HG02970 (cell line): ENCODE results near the gene NMB.
A peak's percentile ranks its signal among the peaks of the same experiment; 100 is the strongest.
"Not testable (repeated sequence)": the region's sequence is repeated elsewhere in the genome, so short reads cannot be mapped to it uniquely, and the experiment has no call there.

Source experiments
- ATAC-seq: cut with Tn5 transposase; IDR thresholded peaks from one replicate; pipeline ENCODE4 v1.9.1; 2021; ENCODE audit warnings: mild to moderate bottlenecking, moderate library complexity, moderate number of reproducible peaks; ENCODE audit not compliant: unreplicated experiment, low FRiP score

NMB gene

GRCh38 chr15:84658080-84658787 lies at the start of gene NMB:
NMB (minus strand) TSS chr15:84658199; CDS start chr15:84658152, 47 bp downstream.
- peak; percentile 46 for ATAC-seq

DNA sequence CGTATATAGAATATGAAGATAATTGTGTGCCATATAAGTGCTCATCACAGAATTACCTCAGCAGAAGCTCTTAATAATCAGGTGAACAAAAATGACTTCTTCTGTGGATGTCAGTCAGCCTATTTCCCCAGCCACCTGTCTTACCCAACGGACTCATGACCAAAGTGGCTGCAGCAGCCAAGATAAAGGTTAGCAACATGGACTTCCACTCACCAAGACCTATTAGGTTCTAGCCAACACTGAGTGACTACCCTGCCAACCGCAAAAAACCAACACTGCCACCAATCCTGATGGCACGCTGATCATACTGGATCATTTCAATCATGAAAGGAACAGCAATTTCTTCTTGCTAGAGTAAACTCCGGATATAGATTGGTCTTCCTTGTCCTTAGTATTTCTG lies 45.8 kb upstream of the NMB start:
- ATAC-seq: no peak

GRCh38 chr15:84702961-84703482 lies 45.0 kb upstream of the NMB start:
- ATAC-seq: no peak

- ATAC-seq: no peak
These were observed 41.7 kb upstream of the NMB start for GRCh38 chr15:84699538-84700191.

GRCh38 chr15:84697236-84697990 lies 39.4 kb upstream of the NMB start:
- ATAC-seq: no peak

GRCh38 chr15:84696757-84697156 lies 38.8 kb upstream of the NMB start:
- no peak for ATAC-seq

- no peak for ATAC-seq
These were observed 32.3 kb upstream of the NMB start for GRCh38 chr15:84690342-84690741.

- no peak for ATAC-seq
These were observed 31.9 kb upstream of the NMB start for GRCh38 chr15:84689858-84690257.

- ATAC-seq: not testable (repeated sequence)
These were observed 28.4 kb upstream of the NMB start for GRCh38 chr15:84686446-84686845.

GRCh38 chr15:84685304-84685703 lies 27.3 kb upstream of the NMB start:
- ATAC-seq: no peak

GRCh38 chr15:84684092-84684491 lies 26.1 kb upstream of the NMB start:
- ATAC-seq: no peak

DNA sequence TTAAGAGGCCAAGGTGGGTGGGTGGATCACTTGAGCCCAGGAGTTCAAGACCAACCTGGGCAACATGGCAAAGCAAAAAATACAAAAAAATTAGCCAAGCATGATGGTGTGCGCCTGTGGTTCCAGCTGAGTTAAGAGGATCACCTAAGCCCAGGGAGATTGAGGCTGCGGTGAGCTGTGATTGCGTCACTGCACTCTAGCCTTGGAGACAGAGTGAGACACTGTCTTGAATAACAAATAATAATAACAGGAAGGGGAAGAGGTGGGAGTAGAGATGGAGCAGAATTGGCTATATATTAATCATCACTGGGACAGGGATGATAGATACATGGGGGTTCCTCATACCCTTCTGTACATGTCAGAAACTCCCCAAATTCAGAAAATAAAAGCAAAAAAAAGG lies 23.8 kb upstream of the NMB start:
- no peak for ATAC-seq

- no peak for ATAC-seq
These were observed 13.2 kb upstream of the NMB start for GRCh38 chr15:84671211-84671610.

DNA sequence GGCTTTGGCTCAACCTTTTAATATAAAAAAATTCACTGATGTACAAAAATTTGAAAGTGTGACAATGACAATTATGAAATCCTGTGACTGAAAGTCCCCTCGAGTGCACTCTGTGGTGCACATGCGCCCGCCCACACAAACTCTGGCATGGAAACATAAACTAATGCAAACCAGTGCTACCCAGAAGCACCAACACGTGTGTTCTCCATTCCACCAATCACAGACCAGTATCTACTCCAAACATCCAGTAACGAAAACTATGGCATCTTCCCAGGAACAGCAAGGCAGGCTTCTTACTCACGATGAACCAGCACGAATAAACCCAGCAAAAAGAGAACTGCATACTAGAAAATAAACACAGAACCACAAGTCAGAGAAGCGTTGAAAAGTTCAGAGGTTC lies 11.7 kb upstream of the NMB start:
- no peak for ATAC-seq

DNA sequence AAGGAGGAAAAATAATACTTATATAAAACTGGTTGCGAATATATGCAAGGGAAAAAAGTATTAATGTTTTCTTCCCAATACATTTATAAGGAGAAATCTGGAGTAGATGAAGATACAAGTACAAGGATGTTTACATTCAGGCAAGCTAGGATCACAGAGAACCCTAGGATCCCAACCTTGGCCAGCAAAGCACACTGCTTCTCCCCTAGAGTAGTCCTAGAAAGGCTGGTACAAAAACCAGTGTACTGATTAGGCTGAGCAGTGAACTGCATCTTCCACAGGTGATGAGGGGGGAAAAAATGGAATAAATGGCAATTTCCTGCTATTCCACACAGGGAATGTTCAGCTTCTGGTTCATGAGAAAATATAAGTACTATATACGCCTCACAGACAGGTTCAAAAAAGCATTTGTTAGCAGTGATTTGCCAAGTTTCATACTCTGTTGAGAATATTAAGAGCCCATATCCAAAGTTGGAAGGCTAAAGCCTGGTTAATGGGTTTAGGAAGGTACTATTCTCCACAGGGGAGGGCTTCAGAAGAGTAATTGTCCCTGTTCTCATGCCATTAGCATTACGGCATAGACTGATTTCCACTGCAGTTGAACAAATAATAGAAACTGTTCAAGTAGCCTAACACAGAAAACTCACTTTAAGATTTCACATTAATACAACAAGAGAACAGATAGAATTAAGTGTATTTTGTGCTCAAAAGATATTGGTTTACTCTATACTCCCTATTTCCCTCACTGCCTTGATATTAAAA lies 10.4 kb upstream of the NMB start:
- no peak for ATAC-seq

DNA sequence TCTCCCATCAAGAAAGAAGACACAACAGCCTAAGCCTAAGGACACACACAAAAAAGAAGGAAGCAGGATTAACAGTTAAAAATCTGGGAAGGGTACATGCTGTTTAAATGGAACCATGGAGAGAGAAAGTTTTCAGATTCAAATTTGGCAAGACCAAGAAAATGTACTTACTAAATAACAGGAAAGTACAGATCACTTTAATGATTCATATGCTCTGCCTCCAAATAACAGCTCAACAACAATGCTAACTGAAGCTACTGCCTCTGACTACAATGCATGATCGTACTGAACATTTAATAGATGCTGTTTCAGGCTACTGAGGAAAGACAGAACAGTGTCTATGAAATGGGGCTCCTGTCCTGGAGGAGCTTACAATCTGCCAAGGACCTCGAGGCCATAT lies 8.4 kb upstream of the NMB start:
- ATAC-seq: no peak

- no peak for ATAC-seq
These were observed 3.0 kb upstream of the NMB start for GRCh38 chr15:84661001-84661400.

DNA sequence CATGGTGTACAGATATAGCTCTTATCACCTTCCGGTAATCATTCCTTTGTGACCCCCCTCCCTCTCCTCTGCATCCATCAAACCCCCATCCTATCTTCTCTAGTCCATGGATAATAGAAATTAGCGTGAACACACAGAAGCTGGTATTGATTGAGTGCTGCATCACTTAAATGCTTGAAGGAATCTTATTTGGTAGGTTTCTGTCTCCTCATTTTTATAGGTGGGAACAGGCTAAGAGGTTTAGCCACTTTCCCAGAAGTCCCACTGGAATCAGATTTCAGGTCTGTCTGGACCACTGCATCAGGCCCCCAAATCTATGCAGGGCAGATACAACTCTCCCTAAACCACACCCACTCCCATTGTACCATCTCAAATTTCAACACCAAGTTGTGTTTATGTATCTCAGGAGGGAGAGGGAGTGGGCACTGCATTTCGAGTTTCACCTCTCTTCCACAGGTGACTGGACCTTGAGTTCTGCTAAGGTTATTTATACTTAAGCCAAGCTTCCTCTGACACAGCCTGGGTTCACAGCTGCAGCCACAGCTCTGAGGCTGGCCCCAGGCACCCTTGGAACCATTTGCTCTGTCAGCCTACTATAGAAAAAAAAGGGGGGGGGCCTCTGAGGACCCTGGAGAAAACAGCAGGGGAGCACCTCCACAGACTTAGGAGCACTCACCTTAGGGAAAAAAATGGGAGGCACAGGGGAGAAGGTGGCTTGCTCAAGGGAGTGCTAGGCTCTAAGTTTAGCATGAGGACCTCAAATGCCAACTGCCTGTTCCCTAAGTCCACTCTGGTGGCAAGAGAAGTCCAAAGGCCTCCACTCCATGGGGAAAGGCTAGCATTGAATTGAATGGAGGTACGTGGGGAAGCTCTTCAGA lies 2.1 kb upstream of the NMB start:
- no peak for ATAC-seq

GRCh38 chr15:84658788-84659411 lies 901 bp upstream of the NMB start:
- ATAC-seq: no peak
